ENCODE measurements around the gene C22orf42. TPM values are rescaled to one million over a fixed set of nuclear protein-coding genes. Genes with fewer than 3 reads are reported as not detected.
"Not testable (repeated sequence)": the region's sequence is repeated elsewhere in the genome, so short reads cannot be mapped to it uniquely, and the experiment has no call there.

C22orf42 gene
- total RNA-seq, 4 donors from 2014 or later = not detected

- intact Hi-C loops (cut with DNase I; ENCODE audit: low total_unique reads) = no loop called here
- no peak overlapping the region for H3K4me3 ChIP-seq
Observed at GRCh38 chr22:32202539-32203180, 43.6 kb upstream of the C22orf42 start.

GRCh38 chr22:32202161-32202538 lies 43.0 kb upstream of the C22orf42 start:
- no peak for DNase-seq
- no peaks in the 10 kb centered on the region for H3K9me3 ChIP-seq
- intact Hi-C loops (cut with DNase I; ENCODE audit: low total_unique reads) = no loop called here
- H3K36me3 ChIP-seq = no peaks in the 10 kb centered on the region
- TF ChIP-seq CTCF (IDR thresholded peaks at IDR 0.05) (no peak), POLR2A (IDR thresholded peaks at IDR 0.05) (no peak)
- no peak overlapping the region for H3K4me3 ChIP-seq
- H3K27me3 ChIP-seq = peaks cover 0 to 11% of the 10 kb centered on the region in 2 donors
- H3K4me1 ChIP-seq = no peaks in the 10 kb centered on the region
- H3K27ac ChIP-seq = no peak overlapping the region

More at GRCh38 chr22:32202539-32203180, 43.6 kb upstream of the C22orf42 start:
- no peak for DNase-seq
- Histone ChIP-seq H3K9me3 (no peaks in the 10 kb centered on the region), H3K27me3 (peaks cover 0 to 9% of the 10 kb centered on the region in 2 donors), H3K36me3 (no peaks in the 10 kb centered on the region), H3K27ac (no peak overlapping the region), H3K4me1 (no peaks in the 10 kb centered on the region)
- TF ChIP-seq CTCF (IDR thresholded peaks at IDR 0.05) = peak in 1 of 4 experiments; percentile 18
- TF ChIP-seq POLR2A (IDR thresholded peaks at IDR 0.05) = no peak

- Histone ChIP-seq H3K4me1 (no peaks in the 10 kb centered on the region), H3K27me3 (peaks cover 0 to 11% of the 10 kb centered on the region in 2 donors), H3K27ac (no peak overlapping the region), H3K9me3 (no peaks in the 10 kb centered on the region), H3K36me3 (no peaks in the 10 kb centered on the region), H3K4me3 (no peak overlapping the region)
- intact Hi-C loops (cut with DNase I; ENCODE audit: low total_unique reads) = no loop called here
- TF ChIP-seq CTCF (IDR thresholded peaks at IDR 0.05) (no peak), POLR2A (IDR thresholded peaks at IDR 0.05) (no peak)
- DNase-seq = no peak
Observed at GRCh38 chr22:32200752-32201151, 41.6 kb upstream of the C22orf42 start.

- no peak for TF ChIP-seq POLR2A (IDR thresholded peaks at IDR 0.05)
- no peak for TF ChIP-seq CTCF (IDR thresholded peaks at IDR 0.05)
- intact Hi-C loops (cut with DNase I; ENCODE audit: low total_unique reads) = no loop called here
- Histone ChIP-seq H3K4me1 (no peaks in the 10 kb centered on the region), H3K27me3 (peaks cover 0 to 11% of the 10 kb centered on the region in 2 donors), H3K27ac (no peak overlapping the region), H3K9me3 (no peaks in the 10 kb centered on the region), H3K36me3 (no peaks in the 10 kb centered on the region), H3K4me3 (no peak overlapping the region)
- DNase-seq = no peak
Observed at GRCh38 chr22:32199961-32200360, 40.9 kb upstream of the C22orf42 start.

- peaks cover 0 to 11% of the 10 kb centered on the region in 2 donors for H3K27me3 ChIP-seq
- H3K9me3 ChIP-seq = no peaks in the 10 kb centered on the region
- no peak for DNase-seq
- no peak overlapping the region for H3K4me3 ChIP-seq
- intact Hi-C loops (cut with DNase I; ENCODE audit: low total_unique reads) = no loop called here
- H3K27ac ChIP-seq = no peak overlapping the region
- TF ChIP-seq POLR2A (IDR thresholded peaks at IDR 0.05) = no peak
- no peak for TF ChIP-seq CTCF (IDR thresholded peaks at IDR 0.05)
- H3K36me3 ChIP-seq = no peaks in the 10 kb centered on the region
- H3K4me1 ChIP-seq = no peaks in the 10 kb centered on the region
Observed at GRCh38 chr22:32199341-32199740, 40.2 kb upstream of the C22orf42 start.

- intact Hi-C loops (cut with DNase I; ENCODE audit: low total_unique reads); H3K9me3 ChIP-seq; H3K4me3 ChIP-seq; H3K27ac ChIP-seq; DNase-seq; H3K27me3 ChIP-seq; H3K4me1 ChIP-seq; H3K36me3 ChIP-seq: not testable (repeated sequence)
Observed at GRCh38 chr22:32197553-32198226, 38.6 kb upstream of the C22orf42 start.

GRCh38 chr22:32195900-32196299 lies 36.8 kb upstream of the C22orf42 start:
- H3K9me3 ChIP-seq; DNase-seq; H3K27ac ChIP-seq; intact Hi-C loops (cut with DNase I; ENCODE audit: low total_unique reads); H3K36me3 ChIP-seq; H3K4me3 ChIP-seq; H3K4me1 ChIP-seq; H3K27me3 ChIP-seq: not testable (repeated sequence)

- H3K36me3 ChIP-seq; DNase-seq; H3K4me3 ChIP-seq; H3K27ac ChIP-seq; intact Hi-C loops (cut with DNase I; ENCODE audit: low total_unique reads); H3K27me3 ChIP-seq; H3K9me3 ChIP-seq; H3K4me1 ChIP-seq: not testable (repeated sequence)
Observed at GRCh38 chr22:32193346-32193745, 34.2 kb upstream of the C22orf42 start.
